ENCODE measurements around the gene RNF150.

RNF150 gene

GRCh38 chr4:141120036-141120593 is 13.2 kb downstream of the RNF150 start:
- DNase-seq (ENCODE audit: low read depth in 1 of 2, low spot score in 1 of 2) = no peak
- no peak for TF ChIP-seq GABPA (IDR thresholded peaks at IDR 0.05; ENCODE audit: low read depth)
- no peak for TF ChIP-seq POLR2AphosphoS5 (IDR thresholded peaks at IDR 0.05; ENCODE audit: low read depth)
- no peak for TF ChIP-seq CTCF (IDR thresholded peaks at IDR 0.05; ENCODE audit: insufficient read depth, low read length)
- no peak for TF ChIP-seq REST (IDR thresholded peaks at IDR 0.05; ENCODE audit: insufficient replicate concordance, low read depth)
- no peak for TF ChIP-seq SPI1 (IDR thresholded peaks at IDR 0.05; ENCODE audit: borderline replicate concordance, low read depth)
- H3K27ac ChIP-seq (replicated peaks) = no peak overlapping the region

GRCh38 chr4:141119071-141119470 is 14.2 kb downstream of the RNF150 start:
- H3K27ac ChIP-seq (replicated peaks) = no peak overlapping the region
- TF ChIP-seq CTCF (IDR thresholded peaks at IDR 0.05; ENCODE audit: insufficient read depth, low read length) (no peak), GABPA (IDR thresholded peaks at IDR 0.05; ENCODE audit: low read depth) (no peak), REST (IDR thresholded peaks at IDR 0.05; ENCODE audit: insufficient replicate concordance, low read depth) (no peak), SPI1 (IDR thresholded peaks at IDR 0.05; ENCODE audit: borderline replicate concordance, low read depth) (no peak), POLR2AphosphoS5 (IDR thresholded peaks at IDR 0.05; ENCODE audit: low read depth) (no peak)
- no peaks in the 10 kb centered on the region for H3K27me3 ChIP-seq (ENCODE audit: insufficient read depth, poor library complexity, severe bottlenecking)
- DNase-seq (ENCODE audit: low read depth in 1 of 2, low spot score in 1 of 2) = no peak
- no peak overlapping the region for H3K4me3 ChIP-seq (replicated peaks; ENCODE audit: insufficient read depth, low read length)

More at GRCh38 chr4:141120036-141120593, 13.2 kb downstream of the RNF150 start:
- no peak overlapping the region for H3K4me3 ChIP-seq (replicated peaks; ENCODE audit: insufficient read depth, low read length)
- H3K27me3 ChIP-seq (ENCODE audit: insufficient read depth, poor library complexity, severe bottlenecking) = no peaks in the 10 kb centered on the region

GRCh38 chr4:141118381-141118780 is 14.9 kb downstream of the RNF150 start:
- H3K27me3 ChIP-seq (ENCODE audit: insufficient read depth, poor library complexity, severe bottlenecking) = no peaks in the 10 kb centered on the region
- H3K27ac ChIP-seq (replicated peaks) = no peak overlapping the region
- TF ChIP-seq CTCF (IDR thresholded peaks at IDR 0.05; ENCODE audit: insufficient read depth, low read length) (no peak), SPI1 (IDR thresholded peaks at IDR 0.05; ENCODE audit: borderline replicate concordance, low read depth) (no peak), REST (IDR thresholded peaks at IDR 0.05; ENCODE audit: insufficient replicate concordance, low read depth) (no peak), GABPA (IDR thresholded peaks at IDR 0.05; ENCODE audit: low read depth) (no peak), POLR2AphosphoS5 (IDR thresholded peaks at IDR 0.05; ENCODE audit: low read depth) (no peak)
- H3K4me3 ChIP-seq (replicated peaks; ENCODE audit: insufficient read depth, low read length) = no peak overlapping the region
- no peak for DNase-seq (ENCODE audit: low read depth in 1 of 2, low spot score in 1 of 2)
